ENCODE results near the gene ABI2. TPM values are rescaled to one million over a fixed set of nuclear protein-coding genes. Genes with fewer than 3 reads are reported as not detected.
"Not testable (repeated sequence)": the region's sequence is repeated elsewhere in the genome, so short reads cannot be mapped to it uniquely, and the experiment has no call there.

Gene ABI2
- total and polyA plus RNA-seq, 4 donors: 69.0 to 139 (median 106) TPM

DNA sequence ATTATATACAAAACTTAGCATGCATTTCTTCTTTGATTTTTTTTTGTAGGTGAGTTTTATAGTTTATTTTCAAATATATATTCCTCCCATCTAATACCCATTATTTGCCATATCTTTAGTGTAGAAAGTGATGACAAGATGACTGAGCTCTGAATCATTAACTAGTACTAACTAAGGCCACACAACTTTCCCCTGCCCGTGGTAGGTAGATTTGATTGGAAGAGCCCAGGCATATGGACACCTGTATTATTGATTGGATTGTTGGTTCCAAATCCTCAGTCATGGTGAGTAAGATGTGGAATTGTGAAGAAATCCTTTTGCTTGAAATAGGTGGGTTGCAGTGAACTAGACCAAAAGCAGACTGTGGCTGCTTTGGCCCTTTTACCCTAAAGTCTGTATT, 54.8 kb downstream of the ABI2 start:
- Histone ChIP-seq H3K27ac (ENCODE audit: low read depth, low read length) (no peak overlapping the region), H3K27me3 (ENCODE audit: control insufficient read depth, insufficient read depth, low read length) (no peaks in the 10 kb centered on the region), H3K36me3 (ENCODE audit: control insufficient read depth, insufficient read depth, low read length) (peaks cover 9% of the 10 kb centered on the region), H3K4me3 (ENCODE audit: low read depth, low read length) (no peak overlapping the region), H3K4me1 (ENCODE audit: control insufficient read depth, insufficient read depth, low read length) (no peaks in the 10 kb centered on the region), H3K9me3 (ENCODE audit: control insufficient read depth, insufficient read depth, low read length) (no peaks in the 10 kb centered on the region)
- no CpG with 5 or more reads among the region's 1 CpG for WGBS (ENCODE audit: insufficient coverage)
- no peak for DNase-seq (ENCODE audit: low read depth in 4 of 6, low spot score in 6 of 6)

DNA sequence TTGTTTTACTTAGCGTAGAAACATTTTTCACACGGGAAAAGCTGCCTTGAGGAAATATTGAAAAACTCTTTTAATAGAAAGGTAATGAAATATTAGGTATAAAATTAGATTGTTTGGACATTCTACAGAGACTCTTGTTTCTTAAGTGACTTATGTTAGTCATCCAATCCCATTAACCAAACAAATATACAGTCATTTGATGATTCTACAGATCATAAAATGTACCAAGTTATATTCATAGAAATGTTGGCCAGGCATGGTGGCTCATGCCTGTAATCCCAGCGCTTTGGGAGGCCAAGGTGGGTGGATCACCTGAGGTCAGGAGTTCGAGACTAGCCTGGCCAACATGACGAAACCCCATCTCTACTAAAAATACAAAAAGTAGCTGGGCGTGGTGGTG, 60.0 kb downstream of the ABI2 start:
- not testable (repeated sequence) for H3K4me3 ChIP-seq (ENCODE audit: low read depth, low read length); H3K27ac ChIP-seq (ENCODE audit: low read depth, low read length); H3K4me1 ChIP-seq (ENCODE audit: control insufficient read depth, insufficient read depth, low read length); H3K27me3 ChIP-seq (ENCODE audit: control insufficient read depth, insufficient read depth, low read length); H3K9me3 ChIP-seq (ENCODE audit: control insufficient read depth, insufficient read depth, low read length); DNase-seq (ENCODE audit: low read depth in 4 of 6, low spot score in 6 of 6)
- 100% methylated on average over 1 of the region's 6 CpGs for WGBS (ENCODE audit: insufficient coverage)
- peaks cover 12% of the 10 kb centered on the region for H3K36me3 ChIP-seq (ENCODE audit: control insufficient read depth, insufficient read depth, low read length)

DNA sequence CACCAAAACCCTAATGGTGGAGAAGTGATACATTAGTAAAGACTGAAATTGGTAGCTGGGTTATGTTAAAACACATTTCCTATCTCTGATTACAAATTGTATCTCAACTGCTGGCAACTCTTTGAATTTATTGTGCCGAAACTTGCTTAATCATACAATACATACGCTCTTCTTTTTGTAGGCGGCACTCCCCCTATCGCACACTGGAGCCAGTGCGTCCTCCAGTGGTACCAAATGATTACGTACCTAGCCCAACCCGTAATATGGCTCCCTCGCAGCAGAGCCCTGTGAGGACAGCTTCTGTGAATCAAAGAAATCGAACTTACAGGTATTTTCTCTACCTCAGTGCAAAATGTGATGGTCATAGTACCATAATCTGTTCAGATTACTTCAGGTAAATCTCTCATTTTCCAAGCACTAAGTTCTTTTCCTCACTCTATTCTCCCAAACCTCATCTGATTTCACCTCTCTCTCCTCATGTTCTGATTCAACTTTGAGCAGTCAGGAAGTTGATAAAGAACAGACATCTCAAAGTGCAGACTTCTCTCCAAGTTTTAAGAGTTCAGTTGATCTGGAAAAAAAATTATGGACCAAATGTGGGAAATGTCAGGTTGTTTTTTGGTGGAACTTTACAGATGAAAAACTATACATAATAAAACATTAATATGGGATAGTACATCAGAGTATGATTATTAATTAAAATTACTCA, 66.5 kb downstream of the ABI2 start:
- 93% methylated on average over 9 of the region's 9 CpGs for WGBS (ENCODE audit: insufficient coverage)

DNA sequence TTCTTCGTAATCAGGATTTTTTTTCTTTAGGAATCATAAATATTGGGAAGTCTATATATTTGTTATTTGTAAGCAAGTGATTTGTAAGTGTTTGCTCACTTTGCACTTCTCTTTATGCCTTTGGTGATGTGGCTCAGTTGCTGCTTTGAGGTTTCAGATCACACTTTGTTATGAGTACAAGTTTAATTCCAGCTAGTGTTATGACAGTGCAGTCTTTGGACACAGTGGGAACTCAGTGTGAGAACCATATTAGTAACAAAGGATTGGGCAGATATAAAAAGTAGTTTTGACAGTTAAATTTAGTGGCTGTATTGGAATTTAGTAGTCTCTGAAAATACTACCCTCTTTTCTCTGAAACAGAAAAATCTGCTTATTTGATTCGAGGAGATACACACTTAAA, 67.7 kb downstream of the ABI2 start:
- Histone ChIP-seq H3K4me3 (ENCODE audit: low read depth, low read length) (no peak overlapping the region), H3K27me3 (ENCODE audit: control insufficient read depth, insufficient read depth, low read length) (no peaks in the 10 kb centered on the region), H3K27ac (ENCODE audit: low read depth, low read length) (no peak overlapping the region), H3K4me1 (ENCODE audit: control insufficient read depth, insufficient read depth, low read length) (no peaks in the 10 kb centered on the region), H3K36me3 (ENCODE audit: control insufficient read depth, insufficient read depth, low read length) (peaks cover 9% of the 10 kb centered on the region), H3K9me3 (ENCODE audit: control insufficient read depth, insufficient read depth, low read length) (no peaks in the 10 kb centered on the region)
- WGBS (ENCODE audit: insufficient coverage): no CpG with 5 or more reads among the region's 2 CpGs
- DNase-seq (ENCODE audit: low read depth in 4 of 6, low spot score in 6 of 6): no peak

More for the DNA sequence above, 66.5 kb downstream of the ABI2 start:
- H3K27me3 ChIP-seq (ENCODE audit: control insufficient read depth, insufficient read depth, low read length): no peaks in the 10 kb centered on the region
- H3K27ac ChIP-seq (ENCODE audit: low read depth, low read length): no peak overlapping the region
- H3K36me3 ChIP-seq (ENCODE audit: control insufficient read depth, insufficient read depth, low read length): peaks cover 9% of the 10 kb centered on the region
- H3K4me1 ChIP-seq (ENCODE audit: control insufficient read depth, insufficient read depth, low read length): no peaks in the 10 kb centered on the region
- no peak for DNase-seq (ENCODE audit: low read depth in 4 of 6, low spot score in 6 of 6)
- H3K9me3 ChIP-seq (ENCODE audit: control insufficient read depth, insufficient read depth, low read length): no peaks in the 10 kb centered on the region
- no peak overlapping the region for H3K4me3 ChIP-seq (ENCODE audit: low read depth, low read length)

DNA sequence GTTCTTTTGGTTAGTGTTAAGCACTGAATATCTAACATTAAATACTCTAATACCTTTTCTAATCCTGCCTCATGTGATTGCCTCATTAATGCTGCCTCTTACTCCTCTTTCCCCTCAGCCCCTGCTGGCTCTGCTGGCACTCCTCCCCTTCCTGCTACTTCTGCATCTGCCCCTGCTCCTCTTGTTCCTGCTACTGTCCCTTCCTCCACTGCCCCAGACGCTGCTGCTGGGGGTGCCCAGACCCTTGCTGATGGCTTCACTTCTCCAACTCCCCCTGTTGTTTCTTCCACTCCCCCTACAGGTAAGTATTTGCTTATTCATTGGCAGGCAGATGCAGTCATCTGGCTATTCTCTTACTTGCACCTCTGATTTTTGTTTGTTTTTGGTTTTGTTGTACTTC, 68.5 kb downstream of the ABI2 start:
- H3K4me3 ChIP-seq (ENCODE audit: low read depth, low read length): no peak overlapping the region
- no peak overlapping the region for H3K27ac ChIP-seq (ENCODE audit: low read depth, low read length)
- H3K4me1 ChIP-seq (ENCODE audit: control insufficient read depth, insufficient read depth, low read length): no peaks in the 10 kb centered on the region
- H3K36me3 ChIP-seq (ENCODE audit: control insufficient read depth, insufficient read depth, low read length): peaks cover 13% of the 10 kb centered on the region
- 18% methylated on average over 1 of the region's 1 CpG for WGBS (ENCODE audit: insufficient coverage)
- DNase-seq (ENCODE audit: low read depth in 4 of 6, low spot score in 6 of 6): no peak
- no peaks in the 10 kb centered on the region for H3K27me3 ChIP-seq (ENCODE audit: control insufficient read depth, insufficient read depth, low read length)
- H3K9me3 ChIP-seq (ENCODE audit: control insufficient read depth, insufficient read depth, low read length): no peaks in the 10 kb centered on the region

DNA sequence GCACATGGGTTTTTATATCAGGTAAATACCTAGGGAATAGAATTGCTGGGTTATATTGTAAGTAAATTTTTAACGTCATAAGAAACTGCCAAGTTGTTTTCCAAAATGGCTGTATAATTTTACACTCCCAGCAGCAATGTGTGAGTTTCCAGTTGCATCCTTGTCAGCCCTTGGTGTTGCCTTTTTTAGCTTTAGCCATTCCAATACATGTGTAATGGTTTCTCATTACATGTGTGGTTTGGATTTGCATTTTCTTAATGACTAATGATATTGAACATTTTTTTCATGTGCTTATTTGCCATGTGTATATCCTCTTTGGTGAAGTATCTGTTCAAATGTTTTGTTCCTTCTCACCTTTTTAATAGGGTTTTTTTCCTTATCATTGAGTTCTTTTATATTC, 70.8 kb downstream of the ABI2 start:
- Histone ChIP-seq H3K36me3 (ENCODE audit: control insufficient read depth, insufficient read depth, low read length) (peaks cover 14% of the 10 kb centered on the region), H3K27ac (ENCODE audit: low read depth, low read length) (no peak overlapping the region), H3K4me1 (ENCODE audit: control insufficient read depth, insufficient read depth, low read length) (no peaks in the 10 kb centered on the region), H3K4me3 (ENCODE audit: low read depth, low read length) (no peak overlapping the region), H3K9me3 (ENCODE audit: control insufficient read depth, insufficient read depth, low read length) (no peaks in the 10 kb centered on the region), H3K27me3 (ENCODE audit: control insufficient read depth, insufficient read depth, low read length) (no peaks in the 10 kb centered on the region)
- DNase-seq (ENCODE audit: low read depth in 4 of 6, low spot score in 6 of 6): no peak
- WGBS (ENCODE audit: insufficient coverage): no CpG with 5 or more reads among the region's 1 CpG

DNA sequence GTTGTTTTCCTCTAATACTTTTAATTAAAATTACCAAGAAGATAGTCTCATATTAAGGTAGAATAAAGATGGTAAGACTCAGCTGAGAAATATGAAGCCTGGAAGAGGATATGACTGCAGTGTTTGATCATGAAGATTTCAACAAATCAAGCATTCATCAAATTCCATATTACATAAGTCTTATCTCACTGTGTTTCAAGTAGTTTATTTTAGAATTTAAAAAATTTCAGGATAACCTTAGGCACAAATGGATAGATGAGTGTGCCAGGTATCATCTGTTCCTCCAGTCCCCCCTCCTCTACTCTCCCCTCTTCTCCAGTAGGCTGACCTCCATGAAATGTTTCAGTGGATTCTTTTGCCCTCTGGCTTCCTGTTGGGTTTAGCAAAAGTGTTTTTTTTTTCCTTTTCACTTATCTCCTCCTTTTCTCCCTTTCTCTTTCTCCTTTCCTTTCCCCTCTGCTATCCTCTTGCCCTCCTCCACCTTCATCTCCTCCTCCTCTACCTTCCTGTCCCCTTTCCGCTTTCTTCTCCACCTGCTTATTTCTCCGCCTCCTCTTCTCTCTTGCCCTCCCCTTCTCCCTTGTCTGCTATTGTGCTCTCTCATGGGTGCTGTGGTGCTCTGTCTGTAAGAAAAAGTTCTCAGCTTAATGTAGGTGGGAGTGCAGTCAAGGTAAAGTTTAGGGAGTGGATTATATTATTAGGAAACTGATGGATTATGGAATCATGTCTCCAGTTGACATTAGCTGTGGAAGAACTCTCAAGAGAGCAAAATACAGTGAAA, 72.8 kb downstream of the ABI2 start:
- WGBS (ENCODE audit: insufficient coverage): no CpG with 5 or more reads among the region's 2 CpGs
- DNase-seq (ENCODE audit: low read depth in 4 of 6, low spot score in 6 of 6): no peak
- Histone ChIP-seq H3K9me3 (ENCODE audit: control insufficient read depth, insufficient read depth, low read length) (no peaks in the 10 kb centered on the region), H3K27me3 (ENCODE audit: control insufficient read depth, insufficient read depth, low read length) (no peaks in the 10 kb centered on the region), H3K4me3 (ENCODE audit: low read depth, low read length) (no peak overlapping the region), H3K36me3 (ENCODE audit: control insufficient read depth, insufficient read depth, low read length) (peaks cover 13% of the 10 kb centered on the region), H3K27ac (ENCODE audit: low read depth, low read length) (no peak overlapping the region), H3K4me1 (ENCODE audit: control insufficient read depth, insufficient read depth, low read length) (no peaks in the 10 kb centered on the region)

DNA sequence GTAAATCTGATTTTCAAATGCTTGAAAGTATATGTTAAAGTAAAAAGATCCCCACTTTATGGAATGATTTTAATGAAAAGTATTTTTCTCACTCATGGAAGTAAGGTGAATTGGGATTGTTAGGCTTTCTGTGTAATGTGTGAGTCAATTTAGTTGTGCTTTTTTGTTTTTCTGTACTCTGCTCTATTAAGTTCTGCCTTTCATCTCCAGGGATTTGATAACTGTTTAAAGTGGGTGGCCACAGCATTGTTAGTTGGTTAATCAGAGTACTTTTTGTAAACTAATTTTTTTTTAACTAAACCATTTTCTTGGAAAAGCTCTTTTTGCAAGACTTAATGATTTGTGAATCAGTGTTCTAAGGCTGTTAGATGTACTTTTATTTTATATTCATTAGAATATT, 76.8 kb downstream of the ABI2 start:
- Histone ChIP-seq H3K9me3 (ENCODE audit: control insufficient read depth, insufficient read depth, low read length) (no peaks in the 10 kb centered on the region), H3K36me3 (ENCODE audit: control insufficient read depth, insufficient read depth, low read length) (peaks cover 16% of the 10 kb centered on the region), H3K4me3 (ENCODE audit: low read depth, low read length) (no peak overlapping the region), H3K27me3 (ENCODE audit: control insufficient read depth, insufficient read depth, low read length) (no peaks in the 10 kb centered on the region), H3K27ac (ENCODE audit: low read depth, low read length) (no peak overlapping the region), H3K4me1 (ENCODE audit: control insufficient read depth, insufficient read depth, low read length) (no peaks in the 10 kb centered on the region)
- no peak for DNase-seq (ENCODE audit: low read depth in 4 of 6, low spot score in 6 of 6)

DNA sequence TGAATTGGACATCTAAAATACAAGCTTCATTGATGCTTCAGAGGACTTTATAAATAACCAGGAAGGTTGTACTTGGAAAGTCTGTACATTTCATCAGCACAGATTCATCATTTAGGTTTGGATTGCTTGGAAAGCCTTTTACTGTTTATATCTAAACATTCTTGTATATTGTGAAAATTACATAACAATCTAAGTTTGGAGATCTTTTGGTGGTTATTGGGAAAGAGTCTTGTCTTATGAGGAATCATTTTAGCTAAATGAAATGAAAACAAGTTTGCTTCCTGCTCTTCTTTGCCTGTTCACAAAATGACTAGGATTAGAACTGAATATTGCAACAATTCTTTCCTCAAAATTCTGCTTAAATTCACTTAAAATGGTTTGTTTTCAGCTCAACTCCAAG, 79.3 kb downstream of the ABI2 start:
- H3K27ac ChIP-seq (ENCODE audit: low read depth, low read length): no peak overlapping the region
- H3K36me3 ChIP-seq (ENCODE audit: control insufficient read depth, insufficient read depth, low read length): peaks cover 12% of the 10 kb centered on the region
- DNase-seq (ENCODE audit: low read depth in 4 of 6, low spot score in 6 of 6): no peak
- H3K4me3 ChIP-seq (ENCODE audit: low read depth, low read length): no peak overlapping the region
- no peaks in the 10 kb centered on the region for H3K4me1 ChIP-seq (ENCODE audit: control insufficient read depth, insufficient read depth, low read length)
- H3K27me3 ChIP-seq (ENCODE audit: control insufficient read depth, insufficient read depth, low read length): no peaks in the 10 kb centered on the region
- H3K9me3 ChIP-seq (ENCODE audit: control insufficient read depth, insufficient read depth, low read length): no peaks in the 10 kb centered on the region

Data from spinal cord (tissue), 10 donors.